GM10266 (cell line): ENCODE data around the gene CSE1L.
"Not testable (repeated sequence)": the region's sequence is repeated elsewhere in the genome, so short reads cannot be mapped to it uniquely, and the experiment has no call there.

Experiments used
- DNase-seq: peaks from one replicate; pipeline ENCODE4 v3.0.0; 2012; ENCODE audit errors: extremely low spot score
- CTCF ChIP-seq: IDR thresholded peaks from 2 replicates; pipeline ENCODE4 v1.5.1; 2012; ENCODE audit warnings: mild to moderate bottlenecking, low read depth; ENCODE audit not compliant: control insufficient read depth, insufficient read depth; ENCODE audit errors: missing control alignments

Gene CSE1L, protein sequence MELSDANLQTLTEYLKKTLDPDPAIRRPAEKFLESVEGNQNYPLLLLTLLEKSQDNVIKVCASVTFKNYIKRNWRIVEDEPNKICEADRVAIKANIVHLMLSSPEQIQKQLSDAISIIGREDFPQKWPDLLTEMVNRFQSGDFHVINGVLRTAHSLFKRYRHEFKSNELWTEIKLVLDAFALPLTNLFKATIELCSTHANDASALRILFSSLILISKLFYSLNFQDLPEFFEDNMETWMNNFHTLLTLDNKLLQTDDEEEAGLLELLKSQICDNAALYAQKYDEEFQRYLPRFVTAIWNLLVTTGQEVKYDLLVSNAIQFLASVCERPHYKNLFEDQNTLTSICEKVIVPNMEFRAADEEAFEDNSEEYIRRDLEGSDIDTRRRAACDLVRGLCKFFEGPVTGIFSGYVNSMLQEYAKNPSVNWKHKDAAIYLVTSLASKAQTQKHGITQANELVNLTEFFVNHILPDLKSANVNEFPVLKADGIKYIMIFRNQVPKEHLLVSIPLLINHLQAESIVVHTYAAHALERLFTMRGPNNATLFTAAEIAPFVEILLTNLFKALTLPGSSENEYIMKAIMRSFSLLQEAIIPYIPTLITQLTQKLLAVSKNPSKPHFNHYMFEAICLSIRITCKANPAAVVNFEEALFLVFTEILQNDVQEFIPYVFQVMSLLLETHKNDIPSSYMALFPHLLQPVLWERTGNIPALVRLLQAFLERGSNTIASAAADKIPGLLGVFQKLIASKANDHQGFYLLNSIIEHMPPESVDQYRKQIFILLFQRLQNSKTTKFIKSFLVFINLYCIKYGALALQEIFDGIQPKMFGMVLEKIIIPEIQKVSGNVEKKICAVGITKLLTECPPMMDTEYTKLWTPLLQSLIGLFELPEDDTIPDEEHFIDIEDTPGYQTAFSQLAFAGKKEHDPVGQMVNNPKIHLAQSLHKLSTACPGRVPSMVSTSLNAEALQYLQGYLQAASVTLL

DNA sequence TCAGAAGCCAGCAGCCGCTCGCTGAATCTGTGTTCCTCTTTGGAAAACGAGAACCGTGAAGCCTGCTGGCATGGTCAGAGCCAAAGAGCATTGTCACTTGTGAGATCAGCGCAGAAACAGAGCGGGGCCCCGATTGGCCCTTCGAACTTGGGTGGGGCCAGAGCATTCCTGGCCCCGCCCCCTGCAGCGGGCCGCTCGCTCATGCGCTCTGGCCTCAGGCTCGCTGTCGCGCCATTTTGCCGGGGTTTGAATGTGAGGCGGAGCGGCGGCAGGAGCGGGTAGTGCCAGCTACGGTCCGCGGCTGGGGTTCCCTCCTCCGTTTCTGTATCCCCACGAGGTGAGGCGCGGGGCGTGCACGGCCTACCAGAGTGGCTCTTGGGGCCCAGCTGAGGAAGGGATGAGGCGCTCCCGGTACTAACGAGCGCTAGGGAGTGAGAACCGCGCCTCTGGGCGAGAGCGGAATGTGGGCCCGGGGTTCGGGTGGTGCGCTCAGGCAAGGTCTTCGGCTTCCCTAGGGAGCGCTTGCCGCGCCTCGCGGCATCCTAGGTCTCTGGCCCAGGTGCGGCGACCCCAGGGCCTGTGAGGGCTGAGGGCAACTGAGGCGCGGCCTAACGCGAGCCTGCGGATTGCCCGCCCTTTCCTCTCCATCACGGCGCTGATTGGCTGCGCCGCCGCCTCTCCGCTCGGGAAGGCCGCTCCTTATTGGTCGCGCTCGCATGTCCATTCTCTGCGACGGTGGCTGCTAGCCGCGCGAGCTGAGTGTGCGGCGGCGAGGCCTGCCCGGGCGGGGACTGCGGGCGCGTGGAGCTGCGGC lies at the start of gene CSE1L:
Gene CSE1L (plus strand): TSS at position 226 of the 814 bp plus-strand sequence. CDS start 12,152 bp downstream, outside the sequence.
- no peak for TF ChIP-seq CTCF

GRCh38 chr20:48999890-49000870 lies 45.9 kb upstream of the CSE1L start:
- no peak for DNase-seq
- no peak for TF ChIP-seq CTCF

More for the DNA sequence above, at the start of gene CSE1L:
- peak; percentile 94 for DNase-seq

- no peak for DNase-seq
- no peak for TF ChIP-seq CTCF
Measured at GRCh38 chr20:49001741-49002140, 44.4 kb upstream of the CSE1L start.

- DNase-seq, result no peak
- TF ChIP-seq CTCF, result no peak
Measured at GRCh38 chr20:49006446-49006980, 39.6 kb upstream of the CSE1L start.

DNA sequence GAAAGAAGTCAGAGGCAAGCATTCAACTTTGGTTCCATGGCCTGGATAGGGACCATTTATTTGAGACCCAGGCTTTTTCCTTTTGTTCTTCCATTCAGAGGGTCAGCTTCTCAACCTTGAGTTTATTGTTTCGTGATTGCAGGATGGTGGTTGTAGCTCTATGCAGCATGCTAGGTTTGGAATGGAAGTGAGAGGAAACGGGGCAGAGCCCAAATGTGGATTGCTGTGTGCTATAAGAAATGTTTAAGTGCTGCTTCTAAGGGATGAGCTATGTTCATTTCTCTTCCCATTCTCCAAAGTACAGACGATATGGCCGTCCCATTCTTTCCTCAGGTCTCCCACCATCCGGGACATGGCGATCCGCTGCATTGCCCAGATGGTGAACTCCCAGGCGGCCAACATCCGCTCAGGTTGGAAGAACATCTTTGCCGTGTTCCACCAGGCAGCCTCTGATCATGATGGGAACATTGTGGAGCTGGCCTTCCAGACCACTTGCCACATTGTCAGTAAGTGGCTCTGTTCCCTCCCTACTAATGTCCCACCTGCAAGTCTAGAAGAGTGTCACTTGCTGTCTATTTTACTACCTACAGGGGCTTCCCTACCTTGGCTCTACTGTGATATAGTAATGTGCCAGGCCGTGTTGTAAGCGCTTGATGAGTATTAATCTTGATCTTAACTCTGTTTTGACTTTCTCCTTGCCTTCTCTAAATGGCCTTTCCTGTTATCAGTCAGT lies 36.0 kb upstream of the CSE1L start:
- DNase-seq, result no peak
- TF ChIP-seq CTCF, result no peak

DNA sequence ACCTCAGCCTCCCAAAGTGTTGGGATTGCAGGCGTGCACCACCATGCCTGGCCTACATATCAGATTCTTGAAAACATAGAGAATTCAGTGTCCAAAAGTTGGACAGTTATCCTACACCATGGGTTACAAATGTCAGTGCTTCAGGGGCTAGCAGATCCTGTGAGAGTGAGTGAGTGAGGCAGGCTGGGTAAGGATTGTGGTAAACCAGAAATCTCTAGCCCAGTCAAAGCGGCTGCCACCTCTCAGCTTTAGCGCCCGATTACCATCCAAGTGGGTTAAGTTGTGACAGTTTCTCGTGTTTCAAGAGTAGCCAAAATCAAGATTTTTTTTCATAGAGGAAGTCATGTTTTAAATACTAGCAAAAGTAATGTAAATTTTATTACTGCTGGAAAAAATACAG lies 21.9 kb upstream of the CSE1L start:
- no peak for DNase-seq
- no peak for TF ChIP-seq CTCF

DNA sequence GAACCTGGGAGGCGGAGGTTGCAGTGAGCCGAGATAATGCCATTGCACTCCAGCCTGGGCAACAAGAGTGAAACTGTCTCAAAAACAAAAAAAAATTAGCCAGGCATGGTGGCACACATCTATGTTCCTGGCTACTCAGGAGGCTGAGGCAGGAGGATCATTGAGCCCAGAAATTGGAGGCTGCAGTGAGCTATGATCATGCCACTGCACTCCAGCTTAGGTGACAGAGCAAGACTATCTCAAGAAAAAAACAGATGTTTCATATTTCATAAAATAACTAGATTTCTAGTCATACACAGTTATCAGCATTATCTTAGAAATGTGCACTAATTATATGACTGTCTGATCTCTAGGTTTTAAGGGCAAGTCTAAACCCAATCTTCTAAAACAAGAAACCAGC lies 17.9 kb upstream of the CSE1L start:
- not testable (repeated sequence) for DNase-seq
